Right lobe of liver (tissue), 6 donors: ENCODE results near the gene MRPS14. TPM values are rescaled to one million over a fixed set of nuclear protein-coding genes. Genes with fewer than 3 reads are reported as not detected.

Source experiments
- ATAC-seq, 4 donors: fragments of 200-7000 bp; cut with Tn5 transposase; one replicate each; pipeline ENCODE4 v1.9.1; 2020; ENCODE audit warnings: mild to moderate bottlenecking in 4 of 4, moderate library complexity in 4 of 4
- DNase-seq, 3 donors: peaks; one replicate each; pipeline ENCODE4 v3.0.0-alpha.2; 2020
- H3K27ac ChIP-seq, 3 donors: fragments of 200-600 bp; one replicate each; pipeline ENCODE4 v1.8.0; 2022
- H3K27me3 ChIP-seq, 2 donors: fragments of 200-600 bp; one replicate each; pipeline ENCODE4 v1.8.0; 2022
- H3K36me3 ChIP-seq, 4 donors: fragments of 200-600 bp; sonication (generic) in 1 of 4; one replicate each; pipeline versions ENCODE4 v1.5.1 to v1.8.0; 2017 to 2022; ENCODE audit warnings: control low read depth in 1 of 4
- H3K4me1 ChIP-seq, 4 donors: fragments of 200-600 bp; sonication (generic) in 1 of 4; one replicate each; pipeline versions ENCODE4 v1.5.1 to v1.8.0; 2017 to 2022; ENCODE audit warnings: control low read depth in 1 of 4
- H3K4me3 ChIP-seq, 3 donors: fragments of 200-600 bp; one replicate each; pipeline ENCODE4 v1.8.0; 2022
- H3K9me3 ChIP-seq, 4 donors: fragments of 200-600 bp; sonication (generic) in 1 of 4; one replicate each; pipeline versions ENCODE4 v1.5.1 to v1.8.0; 2017 to 2022; ENCODE audit warnings: control low read depth in 1 of 4
- CTCF ChIP-seq, 4 donors: fragments of 200-600 bp in 3 of 4; fragments of 450-650 bp in 1 of 4; IDR thresholded peaks; one replicate each; pipeline versions ENCODE4 v1.5.1 to v1.8.0; 2016 to 2022; ENCODE audit warnings: antibody characterized with exemption in 4 of 4, mild to moderate bottlenecking in 2 of 4
- POLR2A ChIP-seq: fragments of 450-650 bp; IDR thresholded peaks from one replicate; pipeline ENCODE4 v1.6.1; 2017; ENCODE audit warnings: antibody characterized with exemption, mild to moderate bottlenecking
- WGBS: methylation state at CpG from one replicate; pipeline ENCODE4 v1.1.6; 2018; ENCODE audit warnings: low coverage, low lambda C conversion rate; ENCODE audit not compliant: insufficient coverage; ENCODE audit errors: missing lambda C conversion rate; 5-methylcytosine and 5-hydroxymethylcytosine counted together
- intact Hi-C, 2 donors: fragments of 100-400 bp; cut with DNase I; formaldehyde crosslinking; loops; one replicate each; pipeline versions ENCODE4 v1.11.2 to v1.14.1; 2022
- total RNA-seq, 6 experiments: library from RNA; depleted of rRNA in 2 of 6; stranded (reverse); fragments of >200 nt in 2 of 6; fragmentation: NEBNext Ultra II Directional in 3 of 6; extraction: Animal tissue kit (Norgen Biotek cat#: 25700) in 3 of 6; gene quantifications; one replicate each; pipeline versions ENCODE4 v1.1.0 to v1.2.4, GENCODE V29; 2016 to 2023
- donor health status: DM: no; HTN: yes; CAD: no.
- donor health status: DM: no; HTN: no; CAD: no.
- donor health status: DM: no; HTN: no; CAD: no.
- donor health status: DM: no; HTN: yes; CAD: no.
- donor health status: DM: no; HTN: yes; CAD: no.

Gene MRPS14
- total RNA-seq, 6 experiments from 2014 or later = 9.4 to 22.8 (median 18.8) TPM

- 30% methylated on average over 4 of the region's 4 CpGs for WGBS
- Histone ChIP-seq H3K27me3 (no peaks in the 10 kb centered on the region), H3K4me3 (no peak overlapping the region), H3K4me1 (peaks cover 0 to 32% (median 0%) of the 10 kb centered on the region in 4 donors), H3K27ac (peak overlapping the region; percentile 18 to 74 (median 40)), H3K9me3 (no peaks in the 10 kb centered on the region), H3K36me3 (no peaks in the 10 kb centered on the region)
- DNase-seq (no peak), ATAC-seq (peak; percentile 31 to 47 (median 36))
- TF ChIP-seq POLR2A (no peak), CTCF (IDR thresholded peaks at IDR 0.05) (no peak)
- intact Hi-C loops = no loop called here
These were observed 55.1 kb downstream of the MRPS14 start for GRCh38 chr1:174967845-174968705.

GRCh38 chr1:174966008-174966572 is 57.1 kb downstream of the MRPS14 start:
- TF ChIP-seq POLR2A (no peak), CTCF (IDR thresholded peaks at IDR 0.05) (no peak)
- no peaks in the 10 kb centered on the region for H3K27me3 ChIP-seq
- H3K4me1 ChIP-seq = peaks cover 0 to 32% (median 0%) of the 10 kb centered on the region in 4 donors
- intact Hi-C loops = no loop called here
- H3K36me3 ChIP-seq = no peaks in the 10 kb centered on the region
- peak overlapping the region; percentile 59 to 74 (median 61) for H3K27ac ChIP-seq
- H3K4me3 ChIP-seq = no peak overlapping the region
- no peak for DNase-seq
- ATAC-seq = no peak
- WGBS = 0% methylated on average over 1 of the region's 1 CpG
- H3K9me3 ChIP-seq = no peaks in the 10 kb centered on the region

- Histone ChIP-seq H3K9me3 (no peaks in the 10 kb centered on the region), H3K36me3 (no peaks in the 10 kb centered on the region), H3K27ac (peak overlapping the region; percentile 59 to 74 (median 61)), H3K27me3 (no peaks in the 10 kb centered on the region), H3K4me1 (peaks cover 0 to 32% (median 0%) of the 10 kb centered on the region in 4 donors), H3K4me3 (peak overlapping the region in 1 of 3 donors; percentile 11)
- DNase-seq (no peak), ATAC-seq (peak; percentile 43 to 62 (median 51))
- intact Hi-C loops = no loop called here
- TF ChIP-seq POLR2A = peak; percentile 24
- TF ChIP-seq CTCF (IDR thresholded peaks at IDR 0.05) = no peak
- 21% methylated on average over 3 of the region's 3 CpGs for WGBS
These were observed 57.7 kb downstream of the MRPS14 start for GRCh38 chr1:174965362-174966007.

GRCh38 chr1:174964972-174965361 is 58.3 kb downstream of the MRPS14 start:
- peak overlapping the region in 1 of 3 donors; percentile 11 for H3K4me3 ChIP-seq
- no peaks in the 10 kb centered on the region for H3K27me3 ChIP-seq
- no peak for TF ChIP-seq CTCF (IDR thresholded peaks at IDR 0.05)
- TF ChIP-seq POLR2A = no peak
- WGBS = 0% methylated on average over 1 of the region's 1 CpG
- ATAC-seq = peak; percentile 56 to 73 (median 60)
- peaks cover 0 to 32% (median 0%) of the 10 kb centered on the region in 4 donors for H3K4me1 ChIP-seq
- H3K27ac ChIP-seq = peak overlapping the region; percentile 59 to 74 (median 61)
- intact Hi-C loops = no loop called here
- H3K36me3 ChIP-seq = no peaks in the 10 kb centered on the region
- no peak for DNase-seq
- no peaks in the 10 kb centered on the region for H3K9me3 ChIP-seq
